GM12875 (cell line): Measurements from ENCODE around the gene ATG16L1.

ENCODE experiments used
- H3K4me3 ChIP-seq: one replicate; pipeline ENCODE4 v1.5.1; 2011; ENCODE audit warnings: low read depth, low read length, control low read depth
- TF ChIP-seq, protein P1 (sequence below): IDR thresholded peaks from 2 replicates; pipeline ENCODE4 v1.5.1; 2011; ENCODE audit warnings: low read depth, mild to moderate bottlenecking, control low read depth, inconsistent platforms, low read length, moderate library complexity, borderline replicate concordance; ENCODE audit not compliant: insufficient read depth

The ATG16L1 gene

DNA sequence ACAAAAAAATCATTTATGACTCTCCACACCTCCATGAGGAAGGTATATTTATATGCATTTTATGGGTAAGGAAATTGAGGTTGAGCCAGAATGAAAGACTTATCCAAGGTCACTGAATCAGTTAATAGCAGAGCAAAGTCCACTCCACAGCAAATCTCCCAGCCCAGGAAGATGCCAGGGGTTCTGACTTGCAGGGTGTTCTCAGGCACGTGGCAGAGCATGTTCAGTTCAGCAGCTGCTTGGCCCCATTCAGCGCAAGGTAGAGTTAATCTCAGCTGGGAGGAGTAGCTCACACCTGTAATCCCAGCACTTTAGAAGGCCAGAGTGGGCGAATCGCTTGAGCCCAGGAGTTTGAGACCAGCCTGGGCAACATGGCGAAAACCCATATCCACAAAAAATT lies 85.1 kb downstream of the ATG16L1 start:
- TF ChIP-seq, protein P1, sequence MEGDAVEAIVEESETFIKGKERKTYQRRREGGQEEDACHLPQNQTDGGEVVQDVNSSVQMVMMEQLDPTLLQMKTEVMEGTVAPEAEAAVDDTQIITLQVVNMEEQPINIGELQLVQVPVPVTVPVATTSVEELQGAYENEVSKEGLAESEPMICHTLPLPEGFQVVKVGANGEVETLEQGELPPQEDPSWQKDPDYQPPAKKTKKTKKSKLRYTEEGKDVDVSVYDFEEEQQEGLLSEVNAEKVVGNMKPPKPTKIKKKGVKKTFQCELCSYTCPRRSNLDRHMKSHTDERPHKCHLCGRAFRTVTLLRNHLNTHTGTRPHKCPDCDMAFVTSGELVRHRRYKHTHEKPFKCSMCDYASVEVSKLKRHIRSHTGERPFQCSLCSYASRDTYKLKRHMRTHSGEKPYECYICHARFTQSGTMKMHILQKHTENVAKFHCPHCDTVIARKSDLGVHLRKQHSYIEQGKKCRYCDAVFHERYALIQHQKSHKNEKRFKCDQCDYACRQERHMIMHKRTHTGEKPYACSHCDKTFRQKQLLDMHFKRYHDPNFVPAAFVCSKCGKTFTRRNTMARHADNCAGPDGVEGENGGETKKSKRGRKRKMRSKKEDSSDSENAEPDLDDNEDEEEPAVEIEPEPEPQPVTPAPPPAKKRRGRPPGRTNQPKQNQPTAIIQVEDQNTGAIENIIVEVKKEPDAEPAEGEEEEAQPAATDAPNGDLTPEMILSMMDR = no peak
- no peak overlapping the region for H3K4me3 ChIP-seq

DNA sequence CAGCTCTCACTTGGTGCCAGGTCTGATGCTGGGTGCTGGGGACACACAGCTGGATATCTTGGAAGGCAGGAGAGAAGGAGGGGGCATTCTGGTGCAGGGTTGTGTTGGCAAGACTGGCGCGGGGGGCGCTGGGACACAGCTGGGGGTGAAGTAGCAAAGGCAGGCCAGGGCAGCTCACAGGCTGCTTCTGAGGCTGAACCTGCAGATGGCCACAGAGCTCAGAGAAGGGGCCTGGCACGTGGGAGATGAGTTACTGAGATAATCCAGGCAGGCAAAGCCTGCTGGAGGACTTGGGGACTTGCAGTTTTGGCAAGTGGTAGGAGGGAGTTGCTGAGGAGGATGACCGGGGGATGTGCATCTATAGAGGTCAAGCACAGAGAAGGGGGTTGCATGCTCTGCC lies 86.6 kb downstream of the ATG16L1 start:
- H3K4me3 ChIP-seq = no peak overlapping the region

DNA sequence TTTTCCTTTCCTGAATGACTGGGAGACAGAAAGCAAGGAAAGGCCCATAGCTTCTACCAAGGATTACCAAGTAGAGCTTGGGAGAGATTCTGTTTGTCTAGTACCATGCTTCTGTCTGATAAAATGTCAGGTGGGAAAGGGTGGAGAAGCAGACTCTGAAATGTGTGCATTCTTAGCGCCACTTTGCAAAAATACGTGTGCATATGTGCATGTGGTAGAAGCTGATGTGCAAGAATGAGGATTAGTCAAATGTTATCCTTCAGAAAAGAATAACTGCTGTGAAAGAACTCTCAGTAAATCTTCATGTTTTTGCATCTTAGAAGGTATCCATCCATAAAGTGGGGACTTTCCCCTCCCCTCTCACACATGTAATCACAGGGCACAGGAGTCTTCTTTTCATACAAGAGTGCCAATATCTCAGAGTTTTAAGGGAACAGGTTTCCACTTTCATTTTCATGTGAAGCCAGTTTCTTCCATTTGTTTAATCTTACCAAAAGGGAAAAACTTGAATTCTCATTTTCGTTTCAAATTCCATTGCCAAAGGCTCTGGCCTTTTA lies 87.4 kb downstream of the ATG16L1 start:
- H3K4me3 ChIP-seq = no peak overlapping the region
- TF ChIP-seq, protein P1 = no peak

More for the DNA sequence above, 86.6 kb downstream of the ATG16L1 start:
- TF ChIP-seq, protein P1 = no peak

DNA sequence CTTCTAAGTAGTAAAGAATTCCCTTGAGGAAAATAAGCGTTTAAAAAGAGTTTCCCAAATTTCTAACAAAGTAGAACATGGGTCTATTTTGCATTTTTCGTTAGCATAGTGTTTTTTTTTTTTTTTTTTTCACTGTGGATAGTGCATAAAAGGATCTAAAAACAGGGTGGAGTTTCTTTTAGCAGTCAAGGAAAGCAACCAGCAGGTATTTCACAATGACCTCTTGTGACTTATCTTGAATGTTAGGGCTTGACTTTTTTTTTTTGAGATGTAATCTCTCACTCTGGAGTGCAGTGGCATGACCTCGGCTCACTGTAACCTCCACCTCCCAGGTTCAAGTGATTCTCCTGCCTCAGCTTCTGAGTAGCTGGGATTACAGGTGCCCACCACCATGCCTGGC lies 88.0 kb downstream of the ATG16L1 start:
- TF ChIP-seq, protein P1 = no peak
- H3K4me3 ChIP-seq = no peak overlapping the region

DNA sequence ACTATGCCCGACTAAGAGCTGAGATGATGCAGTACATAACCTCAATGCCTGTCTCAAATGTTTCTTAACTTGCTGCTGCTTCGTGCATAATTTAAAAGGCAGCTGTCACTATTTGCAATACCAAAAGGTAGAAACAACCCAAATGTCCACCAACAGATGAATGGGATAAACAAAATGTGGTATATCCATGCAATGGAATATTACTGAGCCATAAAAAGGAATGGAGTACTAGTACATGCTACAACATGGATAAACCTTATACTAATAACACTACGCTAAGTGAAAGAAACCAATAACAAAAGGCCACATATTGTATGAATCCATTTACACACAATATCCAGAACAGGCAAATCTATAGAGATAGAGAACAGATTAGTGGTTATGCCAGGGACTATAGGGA lies 89.8 kb downstream of the ATG16L1 start:
- TF ChIP-seq, protein P1 = no peak
- no peak overlapping the region for H3K4me3 ChIP-seq

DNA sequence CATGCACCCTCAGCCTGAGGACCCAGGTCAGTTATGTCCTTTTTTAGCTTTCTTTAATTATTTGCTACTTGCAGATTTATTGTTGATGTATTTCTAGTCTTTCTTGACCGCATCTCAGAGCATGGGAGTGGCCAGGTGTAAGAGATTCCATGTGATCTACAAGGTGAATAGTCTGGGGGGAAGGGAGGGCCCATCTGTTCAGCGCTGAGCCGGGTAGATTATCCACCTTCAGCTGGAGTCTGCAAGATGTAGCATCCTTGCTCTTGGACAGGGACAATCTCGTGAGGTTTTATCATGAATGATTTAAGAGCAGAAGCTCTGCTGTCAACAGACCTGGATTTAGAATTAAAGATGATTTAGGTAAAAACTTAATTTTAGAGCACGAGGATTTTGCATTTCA lies 90.8 kb downstream of the ATG16L1 start:
- H3K4me3 ChIP-seq = no peak overlapping the region
- TF ChIP-seq, protein P1 = no peak

DNA sequence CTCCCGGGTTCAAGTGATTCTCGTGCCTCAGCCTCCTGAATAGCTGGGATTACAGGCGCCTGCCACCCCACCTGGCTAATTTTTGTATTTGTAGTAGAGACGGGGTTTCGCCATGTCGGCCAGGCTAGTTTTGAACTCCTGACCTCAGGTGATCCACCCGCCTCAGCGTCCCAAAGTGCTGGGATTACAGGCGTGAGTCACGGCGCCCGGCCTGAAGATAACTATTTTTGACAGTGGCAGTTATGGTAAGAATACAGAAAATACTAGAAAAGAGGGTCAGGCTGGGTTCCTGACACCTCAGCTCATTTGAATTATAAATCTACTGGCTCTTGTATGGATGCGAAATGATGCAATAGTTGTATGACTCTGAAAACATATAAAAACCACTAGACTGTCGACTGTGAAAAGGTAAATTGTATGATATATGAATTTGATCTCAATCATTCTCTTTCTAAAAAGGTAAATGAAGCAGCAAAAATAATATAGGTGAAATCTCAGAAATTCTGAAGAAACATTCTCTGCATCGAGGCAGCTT lies 91.8 kb downstream of the ATG16L1 start:
- H3K4me3 ChIP-seq = no peak overlapping the region
- TF ChIP-seq, protein P1 = no peak
